Activated CD8-positive, alpha-beta T cell treated with anti-CD3 and anti-CD28 coated beads for 36 hours (primary cell): ENCODE results near the gene UCP3. TPM values are rescaled to one million over a fixed set of nuclear protein-coding genes. Genes with fewer than 3 reads are reported as not detected.
A peak's percentile ranks its signal among the peaks of the same experiment; 100 is the strongest.
"Not testable (repeated sequence)": the region's sequence is repeated elsewhere in the genome, so short reads cannot be mapped to it uniquely, and the experiment has no call there.

ENCODE experiments used
- ATAC-seq: fragments of 200-7000 bp; cut with Tn5 transposase; one replicate; pipeline ENCODE4 v1.10.0; 2021; ENCODE audit warnings: mild to moderate bottlenecking, moderate library complexity
- CTCF ChIA-PET: fragments of 350-600 bp; sonication (Branson Sonifier 250); formaldehyde crosslinking; loops from one replicate; lab custom pipeline; 2021; ENCODE audit warnings: antibody characterized with exemption; lab: Charles Lee
- POLR2A ChIA-PET: fragments of 350-600 bp; sonication (Branson Sonifier 250); formaldehyde crosslinking; loops from one replicate; lab custom pipeline; 2021; ENCODE audit warnings: antibody characterized with exemption; lab: Charles Lee
- DNase-seq: peaks from one replicate; pipeline ENCODE4 v3.0.0-alpha.2; 2020
- H3K27ac Mint-ChIP-seq: one replicate; pipeline ENCODE4 v1.8.0; 2021; ENCODE audit warnings: mild to moderate bottlenecking, mixed read lengths
- H3K27me3 Mint-ChIP-seq: one replicate; pipeline ENCODE4 v1.8.0; 2021; ENCODE audit warnings: mixed read lengths
- H3K36me3 Mint-ChIP-seq: one replicate; pipeline ENCODE4 v1.8.0; 2021; ENCODE audit warnings: low read depth, mixed read lengths
- H3K4me1 Mint-ChIP-seq: one replicate; pipeline ENCODE4 v1.8.0; 2021; ENCODE audit warnings: low read depth, mixed read lengths
- H3K4me3 Mint-ChIP-seq: one replicate; pipeline ENCODE4 v1.8.0; 2021; ENCODE audit warnings: mild to moderate bottlenecking, moderate library complexity, mixed read lengths
- H3K9me3 Mint-ChIP-seq: one replicate; pipeline ENCODE4 v1.8.0; 2021; ENCODE audit warnings: mixed read lengths
- CTCF ChIP-seq: fragments of 200-600 bp; IDR thresholded peaks from one replicate; pipeline ENCODE4 v1.8.0; 2022; ENCODE audit warnings: antibody characterized with exemption, mild to moderate bottlenecking
- intact Hi-C: fragments of 100-400 bp; cut with micrococcal nuclease; formaldehyde crosslinking; loops from one replicate; pipeline ENCODE4 v1.10.0; 2022
- total RNA-seq, 2 experiments: library from RNA; stranded (reverse); gene quantifications; one replicate each; pipeline ENCODE4 v1.2.3, GENCODE V29; 2021

Gene UCP3
- total RNA-seq, 2 experiments from 2014 or later, result 1.5 to 2.2 TPM

- no peak for TF ChIP-seq CTCF
- Mint-ChIP-seq H3K9me3 (no peaks in the 10 kb centered on the region), H3K27me3 (no peaks in the 10 kb centered on the region), H3K4me3 (peak overlapping the region; percentile 74), H3K27ac (peak overlapping the region; percentile 99), H3K36me3 (peaks cover 4% of the 10 kb centered on the region), H3K4me1 (peaks cover 77% of the 10 kb centered on the region)
- POLR2A ChIA-PET, result interaction anchor here (0.6 to 14.1 kb wide), 11 partner anchors 9 to 590 kb away, joined by 3 to 176 read pairs (median 7); partner anchors contain the start of gene UCP2
- no peak for DNase-seq
- CTCF ChIA-PET, result interaction anchor here (1.2 to 2.2 kb wide), 6 partner anchors 8 to 31 kb away, joined by 4 to 9 read pairs (median 6); no protein-coding TSS in a partner anchor
- ATAC-seq, result peak; percentile 76
- intact Hi-C loops, result loop anchor here (1.0 kb wide), 1 partner anchor 10 kb away; no protein-coding TSS in a partner anchor
These were observed 13.6 kb downstream of the UCP3 start for GRCh38 chr11:73995247-73995646.

DNA sequence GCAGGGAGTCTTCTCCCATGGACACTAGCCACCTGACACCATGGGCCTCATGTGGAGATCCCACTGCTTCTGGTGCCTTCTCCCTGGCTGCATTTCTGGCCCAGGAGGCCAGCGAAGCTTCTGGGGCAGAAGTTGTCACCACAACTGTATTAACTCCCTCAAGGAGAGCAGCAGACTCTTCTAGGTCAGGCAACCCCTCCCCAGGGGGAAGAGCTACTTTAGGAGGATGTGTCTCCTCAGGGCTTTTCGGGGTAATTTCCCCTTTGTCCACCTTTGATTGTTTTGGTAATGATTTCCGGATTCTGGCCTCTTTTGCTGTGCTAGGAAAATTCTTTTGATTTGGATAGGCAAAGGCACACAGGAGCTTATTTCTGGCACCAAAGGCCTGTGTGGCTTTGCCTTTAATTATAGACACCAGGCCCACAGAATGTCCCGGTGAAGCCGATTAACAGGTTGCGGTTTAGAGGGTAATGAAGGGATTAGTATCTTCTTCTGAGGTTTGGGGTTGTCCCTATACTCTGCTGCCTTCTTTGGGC lies 17.3 kb downstream of the UCP3 start:
- intact Hi-C loops, result no loop called here
- Mint-ChIP-seq H3K27me3 (no peaks in the 10 kb centered on the region), H3K36me3 (no peaks in the 10 kb centered on the region), H3K4me3 (no peak overlapping the region), H3K4me1 (peaks cover 48% of the 10 kb centered on the region), H3K9me3 (no peaks in the 10 kb centered on the region), H3K27ac (peak overlapping the region; percentile 66)
- POLR2A ChIA-PET, result interaction anchor here (1.0 to 14.1 kb wide), 6 partner anchors 11 to 29 kb away, joined by 3 to 176 read pairs (median 4); partner anchors contain the start of gene UCP2
- DNase-seq (no peak), ATAC-seq (no peak)
- CTCF ChIA-PET, result interaction anchor here (1.2 to 1.4 kb wide), 2 partner anchors 11 to 19 kb away, joined by 3 to 4 read pairs; no protein-coding TSS in a partner anchor
- TF ChIP-seq CTCF, result no peak

- Mint-ChIP-seq H3K4me3 (no peak overlapping the region), H3K27ac (peak overlapping the region; percentile 66), H3K4me1 (peaks cover 43% of the 10 kb centered on the region), H3K27me3 (no peaks in the 10 kb centered on the region), H3K36me3 (no peaks in the 10 kb centered on the region), H3K9me3 (no peaks in the 10 kb centered on the region)
- ChIA-PET CTCF (interaction anchor here (1.4 kb wide), 1 partner anchor 11 kb away, joined by 4 read pairs; no protein-coding TSS in a partner anchor), POLR2A (interaction anchor here (1.4 to 14.1 kb wide), 2 partner anchors 10 to 11 kb away, joined by 4 to 176 read pairs; partner anchors contain the start of gene UCP2)
- intact Hi-C loops, result no loop called here
- DNase-seq, result no peak
- TF ChIP-seq CTCF, result no peak
- ATAC-seq, result no peak
These were observed 18.2 kb downstream of the UCP3 start for GRCh38 chr11:73990730-73991129.

GRCh38 chr11:73989156-73989555 lies 19.7 kb downstream of the UCP3 start:
- H3K27ac Mint-ChIP-seq, result no peak overlapping the region
- DNase-seq (no peak), ATAC-seq (no peak)
- H3K36me3 Mint-ChIP-seq, result no peaks in the 10 kb centered on the region
- POLR2A ChIA-PET, result interaction anchor here (14.1 kb wide), 1 partner anchor 8 kb away, joined by 176 read pairs; the partner anchor contains the start of gene UCP2
- intact Hi-C loops, result loop anchor here (10.0 kb wide), 1 partner anchor 186 kb away; the partner anchor contains the start of genes C2CD3 and PPME1
- CTCF ChIA-PET, result no interaction called here
- peaks cover 36% of the 10 kb centered on the region for H3K4me1 Mint-ChIP-seq
- no peak for TF ChIP-seq CTCF
- H3K9me3 Mint-ChIP-seq, result no peaks in the 10 kb centered on the region
- H3K4me3 Mint-ChIP-seq, result no peak overlapping the region
- H3K27me3 Mint-ChIP-seq, result no peaks in the 10 kb centered on the region

- ChIA-PET POLR2A (interaction anchor here (2.3 kb wide), 1 partner anchor 17 kb away, joined by 7 read pairs; no protein-coding TSS in a partner anchor), CTCF (no interaction called here)
- no peak overlapping the region for H3K27ac Mint-ChIP-seq
- no peak for TF ChIP-seq CTCF
- H3K4me1 Mint-ChIP-seq, result peaks cover 41% of the 10 kb centered on the region
- no peak for ATAC-seq
- no peaks in the 10 kb centered on the region for H3K36me3 Mint-ChIP-seq
- no peaks in the 10 kb centered on the region for H3K27me3 Mint-ChIP-seq
- no peak overlapping the region for H3K4me3 Mint-ChIP-seq
- no peaks in the 10 kb centered on the region for H3K9me3 Mint-ChIP-seq
- intact Hi-C loops, result loop anchor here (10.0 kb wide), 1 partner anchor 187 kb away; the partner anchor contains the start of genes C2CD3 and PPME1
- no peak for DNase-seq
These were observed 20.7 kb downstream of the UCP3 start for GRCh38 chr11:73988227-73988626.

- intact Hi-C loops, result loop anchor here (10.0 kb wide), 1 partner anchor 189 kb away; the partner anchor contains the start of genes C2CD3 and PPME1
- H3K4me1 Mint-ChIP-seq, result peaks cover 21% of the 10 kb centered on the region
- H3K9me3 Mint-ChIP-seq, H3K27me3 Mint-ChIP-seq, CTCF ChIA-PET, DNase-seq, H3K4me3 Mint-ChIP-seq, ATAC-seq: not testable (repeated sequence)
- H3K27ac Mint-ChIP-seq, result peak overlapping the region; percentile 23
- POLR2A ChIA-PET, result interaction anchor here (10.2 kb wide), 1 partner anchor 11 kb away, joined by 176 read pairs; no protein-coding TSS in a partner anchor
- H3K36me3 Mint-ChIP-seq, result peaks cover 16% of the 10 kb centered on the region
These were observed 23.2 kb downstream of the UCP3 start for GRCh38 chr11:73985661-73986060.
